Suprapubic skin (tissue), 4 donors: ENCODE results near the gene CBFA2T3. TPM values are rescaled to one million over a fixed set of nuclear protein-coding genes. Genes with fewer than 3 reads are reported as not detected.

Source experiments
- DNase-seq, 2 donors: peaks; one replicate each; pipeline ENCODE4 v3.0.0-alpha.2; 2019; ENCODE audit warnings: low spot score in 2 of 2
- H3K27ac ChIP-seq: fragments of 200-600 bp; sonication (generic); one replicate; pipeline ENCODE4 v1.5.1; 2019
- H3K27me3 ChIP-seq: fragments of 200-600 bp; sonication (generic); one replicate; pipeline ENCODE4 v1.5.1; 2019
- H3K36me3 ChIP-seq: fragments of 200-600 bp; sonication (generic); one replicate; pipeline ENCODE4 v1.5.1; 2019
- H3K4me1 ChIP-seq: fragments of 200-600 bp; sonication (generic); one replicate; pipeline ENCODE4 v1.5.1; 2019
- H3K4me3 ChIP-seq: fragments of 200-600 bp; sonication (generic); one replicate; pipeline ENCODE4 v1.5.1; 2019; ENCODE audit warnings: mild to moderate bottlenecking
- H3K9me3 ChIP-seq: fragments of 200-600 bp; sonication (generic); one replicate; pipeline ENCODE4 v1.5.1; 2019
- CTCF ChIP-seq, 2 donors: fragments of 200-600 bp in 1 of 2; fragments of 450-650 bp in 1 of 2; sonication (generic) in 1 of 2; IDR thresholded peaks; one replicate each; pipeline ENCODE4 v1.5.1; 2016 to 2019; ENCODE audit warnings: antibody characterized with exemption in 2 of 2, mild to moderate bottlenecking in 1 of 2, moderate library complexity in 1 of 2
- EP300 ChIP-seq: sonication (generic); formaldehyde crosslinking; IDR thresholded peaks from one replicate; pipeline ENCODE4 v1.6.1; 2017; ENCODE audit warnings: antibody characterized with exemption
- POLR2A ChIP-seq, 2 donors: fragments of 450-650 bp; IDR thresholded peaks; one replicate each; pipeline ENCODE4 v1.6.1; 2017; ENCODE audit warnings: antibody characterized with exemption in 2 of 2, mild to moderate bottlenecking in 2 of 2, moderate library complexity in 2 of 2
- POLR2AphosphoS5 ChIP-seq, 3 donors: sonication (generic); formaldehyde crosslinking; IDR thresholded peaks; one replicate each; pipeline ENCODE4 v1.6.1; 2017; ENCODE audit warnings: antibody characterized with exemption in 3 of 3
- WGBS: methylation state at CpG from one replicate; pipeline ENCODE4 v1.1.5; 2018; 5-methylcytosine and 5-hydroxymethylcytosine counted together
- total RNA-seq, 4 donors: library from RNA; depleted of rRNA; stranded (reverse); fragments of >200 nt; gene quantifications; one replicate each; pipeline ENCODE4 v1.1.0, GENCODE V29; 2016

Gene CBFA2T3
- total RNA-seq, 4 donors from 2014 or later = 1.5 to 6.6 (median 2.9) TPM

GRCh38 chr16:89006036-89006752, 29.2 kb upstream of the CBFA2T3 start:
- Histone ChIP-seq H3K27me3 (peaks cover 68% of the 10 kb centered on the region), H3K4me3 (no peak overlapping the region), H3K36me3 (no peaks in the 10 kb centered on the region), H3K9me3 (no peaks in the 10 kb centered on the region), H3K27ac (no peak overlapping the region), H3K4me1 (no peaks in the 10 kb centered on the region)
- DNase-seq = peak in 1 of 2 donors; percentile 77
- WGBS = 76% methylated on average over 9 of the region's 24 CpGs
- no peak for TF ChIP-seq EP300
- TF ChIP-seq CTCF (IDR thresholded peaks at IDR 0.05) = no peak
- TF ChIP-seq POLR2AphosphoS5 (IDR thresholded peaks at IDR 0.05) = no peak
- no peak for TF ChIP-seq POLR2A (IDR thresholded peaks at IDR 0.05)

- Histone ChIP-seq H3K27me3 (peaks cover 74% of the 10 kb centered on the region), H3K36me3 (no peaks in the 10 kb centered on the region), H3K4me3 (no peak overlapping the region), H3K9me3 (no peaks in the 10 kb centered on the region), H3K27ac (no peak overlapping the region), H3K4me1 (no peaks in the 10 kb centered on the region)
- 79% methylated on average over 16 of the region's 23 CpGs for WGBS
- TF ChIP-seq EP300 (no peak), CTCF (IDR thresholded peaks at IDR 0.05) (no peak), POLR2AphosphoS5 (IDR thresholded peaks at IDR 0.05) (no peak), POLR2A (IDR thresholded peaks at IDR 0.05) (no peak)
- DNase-seq = no peak
Observed at GRCh38 chr16:89005201-89006035, 28.4 kb upstream of the CBFA2T3 start.

- H3K27ac ChIP-seq = no peak overlapping the region
- no peaks in the 10 kb centered on the region for H3K9me3 ChIP-seq
- peaks cover 69% of the 10 kb centered on the region for H3K27me3 ChIP-seq
- H3K4me1 ChIP-seq = no peaks in the 10 kb centered on the region
- no peaks in the 10 kb centered on the region for H3K36me3 ChIP-seq
- DNase-seq = no peak
- WGBS = 29% methylated on average over 24 of the region's 34 CpGs
- no peak overlapping the region for H3K4me3 ChIP-seq
- TF ChIP-seq EP300 (no peak), POLR2AphosphoS5 (IDR thresholded peaks at IDR 0.05) (no peak), CTCF (IDR thresholded peaks at IDR 0.05) (no peak), POLR2A (IDR thresholded peaks at IDR 0.05) (no peak)
Observed at GRCh38 chr16:89004209-89004831, 27.3 kb upstream of the CBFA2T3 start.

- Histone ChIP-seq H3K4me1 (no peaks in the 10 kb centered on the region), H3K4me3 (no peak overlapping the region), H3K9me3 (no peaks in the 10 kb centered on the region), H3K27me3 (peaks cover 66% of the 10 kb centered on the region), H3K27ac (no peak overlapping the region), H3K36me3 (no peaks in the 10 kb centered on the region)
- no peak for DNase-seq
- WGBS = 43% methylated on average over 11 of the region's 11 CpGs
- no peak for TF ChIP-seq CTCF (IDR thresholded peaks at IDR 0.05)
- no peak for TF ChIP-seq POLR2A (IDR thresholded peaks at IDR 0.05)
- TF ChIP-seq POLR2AphosphoS5 (IDR thresholded peaks at IDR 0.05) = no peak
- no peak for TF ChIP-seq EP300
Observed at GRCh38 chr16:89003831-89004208, 26.8 kb upstream of the CBFA2T3 start.
